ENCODE results near the gene JAG1. TPM values are rescaled to one million over a fixed set of nuclear protein-coding genes. Genes with fewer than 3 reads are reported as not detected.
"Not testable (repeated sequence)": the region's sequence is repeated elsewhere in the genome, so short reads cannot be mapped to it uniquely, and the experiment has no call there.

The JAG1 gene
- polyA plus RNA-seq, 1 donor = 29.2 TPM

DNA sequence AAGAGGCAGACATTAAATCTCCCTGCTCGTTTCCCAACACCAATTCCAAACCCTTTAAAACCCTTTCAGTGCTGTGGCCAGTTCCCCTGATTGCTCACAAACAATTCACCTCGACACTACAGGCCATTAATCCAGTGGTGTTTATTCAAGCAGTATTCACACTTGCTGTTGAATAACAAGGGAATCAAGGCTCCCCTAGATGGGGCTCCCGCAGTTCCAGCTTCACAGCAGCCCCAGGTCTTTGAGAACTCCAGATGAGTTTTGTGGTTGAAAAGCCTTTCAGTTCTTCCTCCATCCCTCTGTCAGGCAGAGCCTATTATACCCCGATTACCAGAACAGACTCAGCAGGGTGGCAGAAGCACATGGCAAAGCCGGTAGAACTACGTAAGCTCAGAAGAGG is 36.2 kb downstream of the JAG1 start:
- DNase-seq (ENCODE audit: low read depth) = no peak

DNA sequence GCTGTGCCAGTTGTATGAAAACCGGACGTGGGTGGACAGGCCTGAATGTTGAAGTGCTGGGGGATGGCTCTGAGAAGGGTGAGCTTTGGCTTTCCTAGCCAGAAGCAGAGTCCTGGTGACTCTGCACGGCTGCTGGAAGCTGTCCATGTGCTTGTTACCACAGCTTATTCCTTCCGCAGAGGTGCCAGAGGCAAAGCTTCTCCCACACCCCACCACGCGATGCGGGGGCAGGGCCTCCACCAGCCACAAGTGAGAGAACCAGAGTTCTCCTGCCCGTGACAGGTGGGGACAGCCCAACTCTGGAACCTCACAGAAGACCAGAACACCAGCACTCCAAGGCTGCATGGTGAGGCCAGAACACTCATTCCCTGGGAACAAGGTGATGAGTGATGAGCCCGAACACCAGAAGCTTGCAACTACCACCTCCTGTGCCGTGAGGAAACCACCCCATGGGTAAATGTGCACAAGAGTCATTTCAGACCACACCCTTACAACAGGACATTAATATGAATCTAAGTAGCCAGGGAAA is 36.7 kb downstream of the JAG1 start:
- DNase-seq (ENCODE audit: low read depth) = no peak

DNA sequence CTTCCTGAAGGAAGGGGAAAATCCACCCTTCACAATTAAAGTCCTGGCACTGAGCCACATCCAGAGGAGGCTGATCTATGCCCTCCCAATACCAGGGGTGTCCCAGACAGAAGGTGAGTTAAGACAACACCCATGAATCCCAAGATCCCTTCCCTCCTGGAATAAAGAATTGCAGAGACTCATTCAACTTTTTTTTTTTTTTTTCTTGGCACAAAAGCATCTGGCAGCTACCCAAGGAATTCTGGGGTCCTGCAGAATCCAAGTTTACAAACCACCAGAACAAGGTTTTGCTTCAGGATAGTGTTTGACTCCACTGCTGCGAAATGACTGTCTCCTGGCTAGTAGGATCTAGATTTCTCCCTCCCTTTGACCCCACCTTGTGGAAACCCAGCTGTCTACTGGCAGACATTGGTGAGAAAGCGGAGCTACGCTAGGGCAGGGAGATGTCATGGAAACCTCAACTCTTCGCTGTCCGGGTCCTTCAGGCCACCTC is 37.4 kb downstream of the JAG1 start:
- DNase-seq (ENCODE audit: low read depth) = no peak

DNA sequence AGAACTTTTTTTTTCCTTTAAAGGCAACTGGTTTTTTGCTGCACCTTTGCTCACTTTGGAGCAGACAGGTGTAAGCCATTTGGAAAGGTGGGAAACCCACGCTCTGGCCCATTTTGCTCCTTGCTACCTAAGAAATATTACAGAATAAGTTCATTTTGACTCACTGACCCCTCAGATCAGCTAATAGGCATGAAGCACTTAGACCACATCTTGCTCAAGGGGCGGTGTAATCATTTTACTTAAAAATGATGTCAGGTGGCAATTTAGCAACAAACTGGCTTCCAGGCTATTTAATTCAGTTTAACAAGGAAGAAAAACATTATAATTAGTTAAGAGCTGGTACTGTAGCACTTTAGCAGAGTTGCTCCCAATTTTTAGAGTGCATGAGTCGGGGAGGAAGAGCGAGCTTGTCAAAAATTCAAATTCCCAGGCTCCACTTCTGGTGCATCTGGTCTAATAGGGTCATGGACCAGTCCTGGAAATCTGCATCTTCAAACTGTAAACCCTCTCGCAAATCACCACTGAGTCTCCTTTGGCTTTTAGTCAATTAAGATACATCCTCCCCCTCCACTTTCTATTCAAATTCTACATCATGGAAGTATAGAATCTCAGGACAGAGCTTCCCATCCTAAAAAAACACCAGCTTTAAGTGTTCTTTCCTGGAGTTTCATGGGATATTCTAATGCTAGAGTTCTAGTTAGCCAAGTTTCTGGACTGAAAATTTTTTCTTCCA is 38.2 kb downstream of the JAG1 start:
- no peak for DNase-seq (ENCODE audit: low read depth)

DNA sequence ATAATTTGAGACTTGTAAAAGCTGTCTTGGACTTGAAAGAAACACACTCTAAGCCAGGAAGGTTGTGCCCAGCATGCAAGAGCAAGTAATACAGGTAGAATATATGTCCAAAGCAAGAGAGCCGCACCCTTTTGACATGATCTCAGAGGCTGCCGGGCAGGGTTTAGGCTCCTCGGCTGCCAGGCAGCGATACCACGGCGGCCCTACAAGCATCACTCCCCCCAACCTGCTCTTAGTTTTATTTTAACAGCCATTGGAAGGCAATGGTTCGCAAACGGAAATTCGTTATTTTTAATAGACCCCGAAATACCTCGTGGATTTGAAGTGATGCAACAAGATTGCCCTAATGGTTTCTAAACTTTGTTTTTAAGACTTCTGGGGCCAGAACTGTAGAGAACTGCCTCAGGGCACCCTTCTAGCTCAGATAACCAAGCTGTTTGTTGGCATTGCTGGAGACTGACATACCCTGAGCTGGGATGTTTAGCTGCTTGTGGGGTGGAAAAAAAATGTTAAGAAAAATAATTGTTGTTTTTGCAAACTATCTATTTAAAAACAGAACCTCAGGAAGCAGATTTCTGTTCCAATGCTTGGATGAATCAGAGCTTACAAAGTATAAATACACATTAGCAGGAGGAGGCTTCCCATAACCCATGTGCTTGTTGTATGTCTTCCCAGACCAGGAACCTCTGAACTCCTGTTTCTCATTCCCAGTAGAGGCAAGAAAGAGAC is 39.0 kb downstream of the JAG1 start:
- no peak for DNase-seq (ENCODE audit: low read depth)

DNA sequence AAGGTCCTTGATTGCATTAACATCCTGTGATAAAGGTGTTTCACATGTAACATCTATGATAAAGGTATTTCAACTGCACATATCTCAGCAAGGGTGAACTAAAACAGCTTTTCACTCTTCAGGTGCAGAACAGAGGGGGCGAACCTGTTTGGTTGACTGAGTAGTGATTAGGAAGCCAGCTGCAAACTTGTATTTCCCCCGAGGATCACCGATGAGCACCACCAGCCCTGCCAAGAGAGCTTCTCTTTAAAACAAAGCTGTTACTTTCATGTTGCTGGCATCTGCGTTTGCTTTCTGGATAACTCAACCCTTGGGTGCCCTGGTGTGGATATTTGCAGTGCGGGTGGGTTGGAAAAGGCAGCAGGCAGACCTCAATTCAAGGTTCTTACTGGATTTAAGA is 39.6 kb downstream of the JAG1 start:
- DNase-seq (ENCODE audit: low read depth) = no peak

DNA sequence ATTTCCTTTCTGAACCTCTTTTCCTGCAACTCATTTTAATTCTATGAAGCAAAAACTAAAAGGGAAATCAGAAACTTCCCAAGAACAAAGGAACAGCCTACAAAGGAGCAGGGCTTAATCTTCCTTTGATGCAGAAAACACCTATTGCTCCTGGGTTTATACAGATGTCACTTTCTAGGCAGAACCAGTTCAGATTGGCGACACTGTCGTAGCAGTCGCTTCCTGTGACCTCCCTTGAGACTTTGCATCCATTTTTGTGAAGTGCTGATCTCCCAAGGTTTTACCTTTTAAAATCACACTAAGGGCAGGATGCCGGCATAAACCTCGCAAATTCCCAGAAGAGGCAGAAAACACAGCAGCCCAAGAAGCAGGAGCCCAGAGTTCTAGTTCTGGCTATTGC is 40.1 kb downstream of the JAG1 start:
- DNase-seq (ENCODE audit: low read depth) = no peak

DNA sequence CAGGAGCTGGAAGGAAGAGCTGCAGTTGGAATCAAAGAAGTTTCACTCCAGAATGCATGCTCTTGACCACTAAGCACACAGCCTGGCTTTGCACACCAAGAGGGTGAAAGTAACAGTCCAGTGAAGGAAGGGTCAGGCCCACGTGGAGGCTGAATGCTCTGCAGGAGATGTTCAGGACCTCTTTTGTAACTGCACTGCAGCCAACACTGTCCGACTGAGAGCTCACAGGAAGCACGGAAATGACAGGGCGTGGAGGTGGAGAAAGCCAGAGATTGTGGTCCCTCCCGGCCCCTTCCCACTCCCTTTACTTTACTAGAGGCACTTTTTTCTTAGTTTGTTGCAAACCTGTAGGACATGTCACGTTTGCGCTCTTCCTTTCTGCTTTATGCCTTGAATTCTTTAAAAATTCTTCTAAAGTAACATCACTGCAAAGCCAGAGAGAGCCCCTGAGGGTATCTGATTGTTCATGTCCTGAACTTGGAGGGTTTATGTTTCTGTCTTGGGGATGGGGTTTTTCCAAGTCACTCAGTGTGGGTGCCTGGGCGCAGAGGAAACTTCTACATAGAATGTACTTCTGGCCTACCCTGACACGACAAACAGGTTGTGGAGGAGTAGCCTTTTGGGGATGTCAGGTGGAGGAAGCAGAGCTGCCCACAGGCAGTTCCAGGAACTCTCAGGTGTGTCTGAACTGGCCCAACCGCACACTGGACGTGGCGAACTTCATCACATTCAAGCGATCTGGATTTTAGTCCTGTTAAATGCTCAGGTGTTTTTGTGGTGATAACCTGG is 40.9 kb downstream of the JAG1 start:
- DNase-seq (ENCODE audit: low read depth) = no peak

DNA sequence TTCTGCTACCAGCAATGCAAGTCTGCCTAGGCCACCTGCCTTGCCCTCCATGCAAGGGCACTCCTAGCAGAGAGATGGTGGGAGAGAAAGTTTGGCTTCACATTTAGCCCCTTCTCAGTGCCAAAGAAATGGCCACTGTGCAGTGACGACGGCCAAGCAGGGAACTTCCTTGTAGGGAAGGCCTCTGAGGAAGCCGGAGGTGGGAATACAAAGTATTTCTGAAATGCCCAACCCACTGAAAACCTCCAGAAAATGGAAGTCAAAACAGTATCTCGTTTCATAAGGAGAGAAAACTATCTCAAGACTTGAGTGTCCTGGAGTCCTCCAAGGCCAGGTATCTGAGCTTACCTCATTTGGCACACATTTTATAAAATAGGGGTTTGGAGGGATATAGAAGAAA is 42.7 kb downstream of the JAG1 start:
- DNase-seq (ENCODE audit: low read depth) = no peak

DNA sequence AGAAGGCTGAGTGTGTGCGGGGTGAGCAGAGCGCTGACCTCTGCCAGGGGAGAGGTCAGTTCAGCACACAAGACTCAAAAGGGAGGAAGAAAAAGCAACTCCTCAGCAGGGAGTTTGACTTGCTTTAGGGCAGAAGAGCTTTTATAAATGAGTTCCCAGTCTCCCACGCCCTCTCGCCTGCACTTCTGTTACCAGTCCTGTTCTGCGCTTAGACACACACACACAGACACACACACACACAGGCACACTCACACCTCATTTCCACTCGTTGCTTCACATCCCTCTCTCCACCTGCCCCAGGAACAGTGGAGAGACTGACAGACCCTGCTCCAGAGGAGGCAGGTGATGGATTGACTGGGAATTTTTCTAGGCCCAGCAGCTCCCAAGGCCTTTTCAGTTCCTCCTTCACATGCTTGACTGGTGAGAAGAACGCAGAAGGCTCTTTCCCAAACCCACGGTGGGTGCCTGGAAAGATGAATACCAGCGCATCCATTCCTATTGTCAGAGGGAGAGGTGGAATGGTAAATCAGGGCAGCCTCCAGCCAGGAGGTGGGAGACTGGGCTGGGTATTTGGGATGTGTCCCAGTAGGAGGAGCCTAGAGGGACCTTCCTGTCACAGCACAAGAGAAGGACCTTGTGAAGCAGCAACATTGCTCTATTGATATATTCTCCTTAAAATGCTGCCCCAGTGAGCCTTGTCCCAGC is 43.7 kb downstream of the JAG1 start:
- no peak for DNase-seq (ENCODE audit: low read depth)

DNA sequence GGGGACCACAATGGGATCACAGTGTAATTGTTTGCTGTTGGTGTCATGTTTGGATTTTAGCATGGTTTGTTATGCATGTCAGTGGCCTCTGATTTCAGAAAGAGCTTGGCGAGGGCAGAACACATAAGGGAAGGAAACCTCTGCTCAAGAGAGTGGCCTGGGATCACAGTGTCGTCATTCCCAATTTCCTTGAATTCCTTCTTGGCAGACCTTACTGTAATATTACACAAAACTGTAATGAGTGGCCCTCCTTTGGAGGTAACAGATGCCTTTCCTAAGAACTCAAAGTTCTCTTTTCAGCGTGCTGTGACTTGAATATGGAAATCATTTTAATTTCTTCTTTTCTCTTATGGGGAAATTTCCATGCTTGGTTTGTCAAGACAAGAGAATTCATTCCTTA is 46.9 kb downstream of the JAG1 start:
- no peak for DNase-seq (ENCODE audit: low read depth)

DNA sequence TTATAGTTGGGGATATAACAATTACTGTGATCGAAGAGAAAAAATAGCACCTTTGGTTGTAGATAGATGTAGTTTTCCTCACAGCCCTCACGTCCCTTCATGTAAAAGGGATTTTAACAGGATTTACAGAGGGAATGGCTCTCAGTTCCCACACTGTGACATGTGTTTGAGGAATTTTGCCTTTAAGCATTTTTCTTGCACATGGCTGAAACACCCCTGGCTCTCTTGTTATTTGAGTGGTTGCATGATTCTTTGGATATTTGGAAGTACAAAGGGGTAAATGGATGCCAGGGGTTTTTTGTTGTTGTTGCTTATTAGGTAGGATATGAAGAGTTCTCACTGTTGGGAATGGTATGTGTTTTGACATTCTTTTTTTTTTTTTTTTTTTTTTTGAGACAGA is 48.2 kb downstream of the JAG1 start:
- no peak for DNase-seq (ENCODE audit: low read depth)

DNA sequence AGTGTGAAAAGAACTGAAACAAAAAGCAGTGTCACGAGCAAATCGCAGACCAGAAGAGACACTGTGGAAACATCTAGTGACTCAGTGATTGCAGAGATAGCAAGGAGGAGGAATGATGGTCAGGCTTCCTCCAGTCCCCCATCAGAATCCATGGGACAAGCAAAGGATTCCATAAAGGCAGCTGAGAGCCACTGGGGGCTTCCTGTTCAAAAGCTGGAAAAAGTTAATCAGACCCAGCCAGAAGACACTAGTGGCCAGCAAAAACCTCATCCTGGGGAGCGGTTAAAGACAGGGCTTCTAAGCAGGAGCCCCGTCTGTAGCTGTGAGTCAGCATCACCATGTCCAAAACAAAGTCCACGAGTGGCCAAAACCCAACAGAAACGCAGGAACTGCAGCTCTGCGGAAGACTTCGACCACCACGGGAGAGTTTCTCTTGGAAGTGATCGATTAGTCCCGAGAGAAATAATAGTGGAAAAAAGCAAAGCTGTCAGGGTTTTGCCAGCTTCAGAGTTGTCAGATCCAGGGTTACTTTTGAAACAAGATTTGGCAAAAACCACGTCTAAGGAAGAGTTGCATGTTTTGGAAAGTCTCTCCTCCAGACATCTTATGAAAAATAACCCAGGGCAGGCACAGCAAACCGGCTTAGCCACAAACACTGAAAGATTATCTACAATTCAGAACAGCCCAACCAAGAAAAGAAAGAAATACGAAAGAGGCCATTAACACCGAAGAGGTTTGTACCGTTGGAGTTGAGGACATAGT is 51.0 kb downstream of the JAG1 start:
- DNase-seq (ENCODE audit: low read depth) = no peak

DNA sequence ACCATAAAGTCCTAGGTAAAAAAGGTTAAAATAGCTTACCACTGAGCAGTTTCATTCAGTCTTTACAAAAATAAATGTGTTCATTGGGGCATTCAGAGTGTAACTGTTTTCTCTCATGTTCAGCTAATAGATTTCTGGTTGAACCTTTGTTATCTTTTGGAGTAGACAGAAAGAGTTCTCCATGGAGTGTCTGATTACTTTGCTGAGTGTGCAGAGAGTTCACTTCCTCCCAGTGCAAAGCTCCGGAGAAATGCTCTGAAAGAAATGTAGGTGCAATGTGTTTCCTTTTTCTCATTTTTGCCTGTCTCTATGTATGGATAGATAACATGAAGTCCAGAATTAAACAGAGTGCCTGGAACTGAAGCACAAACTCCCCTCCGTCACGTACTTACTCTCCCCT is 52.6 kb downstream of the JAG1 start:
- no peak for DNase-seq (ENCODE audit: low read depth)

DNA sequence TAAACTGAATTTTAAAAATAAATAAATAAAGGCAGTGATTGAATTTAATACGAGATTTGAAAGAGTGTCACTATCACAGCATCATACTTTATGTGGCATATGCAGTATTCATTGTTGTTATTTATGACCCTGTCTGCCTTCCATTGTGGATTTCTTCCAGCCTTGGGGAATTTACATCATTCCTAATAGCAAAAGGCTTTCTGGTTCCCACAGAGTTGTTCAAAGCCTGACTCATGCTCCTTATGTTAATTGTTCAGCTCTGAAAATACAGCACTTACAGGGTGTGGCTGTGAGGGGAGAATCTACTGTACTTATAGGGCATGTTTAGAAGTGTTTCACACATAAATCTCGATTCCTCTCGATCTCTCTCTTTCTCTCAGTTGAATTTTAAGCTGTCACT is 54.4 kb downstream of the JAG1 start:
- DNase-seq (ENCODE audit: low read depth) = no peak

DNA sequence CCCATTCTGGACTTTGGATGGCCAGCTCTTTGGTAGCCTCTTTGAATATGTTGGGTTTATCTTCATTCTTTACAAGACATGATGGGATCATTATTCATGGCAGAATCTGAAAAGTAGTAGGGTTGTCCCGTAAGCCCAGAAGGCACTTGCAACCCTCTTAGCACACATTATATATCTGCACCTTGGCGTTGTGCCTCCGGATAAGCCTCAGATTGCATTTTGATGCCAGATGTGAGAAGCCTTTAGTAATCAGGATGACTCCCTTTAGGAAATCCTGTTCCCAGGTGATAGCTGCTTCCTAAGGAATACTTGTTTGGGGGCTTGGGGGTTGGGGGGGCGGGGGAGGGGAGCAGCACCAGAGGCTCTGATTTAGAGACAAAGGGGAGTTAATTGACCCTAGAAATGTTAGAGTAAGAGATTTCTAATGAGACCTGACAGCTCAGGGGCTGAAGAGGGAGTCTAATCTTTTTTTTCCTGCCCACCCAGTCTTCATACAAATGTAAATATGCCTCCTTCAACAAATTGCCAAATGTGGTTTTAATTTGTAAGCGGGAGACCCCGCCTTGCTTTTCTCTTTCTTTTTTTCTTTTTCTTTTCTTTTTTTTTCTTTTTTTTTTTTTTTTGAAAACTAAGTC is 55.1 kb downstream of the JAG1 start:
- no peak for DNase-seq (ENCODE audit: low read depth)

DNA sequence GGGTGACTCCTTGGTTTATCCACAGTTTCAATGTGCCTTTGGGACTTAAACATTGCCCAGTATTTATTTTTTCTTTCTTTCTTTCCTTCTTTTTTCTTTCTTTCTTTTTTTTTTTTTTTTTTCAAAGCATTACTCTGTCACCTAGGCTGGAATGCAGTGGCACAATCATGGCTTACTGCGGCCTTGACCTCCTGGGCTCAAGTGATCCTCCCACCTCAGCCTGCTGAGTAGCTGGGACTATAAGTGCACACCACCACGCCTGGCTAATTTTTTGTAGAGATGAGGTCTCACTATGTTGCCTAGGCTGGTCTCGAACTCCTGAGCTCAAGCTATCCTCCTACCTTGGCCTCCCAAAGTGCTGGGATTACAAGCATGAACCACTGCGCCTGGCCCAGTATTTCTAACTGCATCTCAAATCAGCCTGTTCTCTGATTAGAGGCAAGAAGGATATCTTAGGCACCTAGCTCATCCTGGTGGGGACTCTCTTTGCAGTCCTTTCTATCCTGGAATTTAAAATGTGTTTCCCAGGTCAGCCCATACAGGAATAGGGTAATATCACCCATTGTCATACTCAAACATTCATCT is 56.2 kb downstream of the JAG1 start:
- not testable (repeated sequence) for DNase-seq (ENCODE audit: low read depth)

DNA sequence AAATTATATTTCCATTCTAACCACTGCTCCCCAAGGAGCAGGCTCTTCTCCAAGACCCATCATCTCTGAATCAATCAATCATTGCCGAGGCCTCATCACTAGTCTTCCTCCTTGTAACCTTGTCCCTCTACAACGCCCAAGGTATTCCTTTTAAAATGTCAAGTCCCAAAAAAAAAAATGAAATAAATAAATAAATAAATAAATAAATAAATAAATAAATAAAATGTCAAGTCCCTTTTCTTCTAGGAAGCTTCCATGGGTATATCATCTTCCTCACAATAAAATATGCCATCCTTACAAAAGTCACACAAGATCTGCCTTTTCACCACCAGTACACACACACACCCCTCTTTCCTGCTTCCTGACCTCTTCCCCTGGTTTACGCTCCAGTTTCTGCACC is 57.6 kb downstream of the JAG1 start:
- no peak for DNase-seq (ENCODE audit: low read depth)

DNA sequence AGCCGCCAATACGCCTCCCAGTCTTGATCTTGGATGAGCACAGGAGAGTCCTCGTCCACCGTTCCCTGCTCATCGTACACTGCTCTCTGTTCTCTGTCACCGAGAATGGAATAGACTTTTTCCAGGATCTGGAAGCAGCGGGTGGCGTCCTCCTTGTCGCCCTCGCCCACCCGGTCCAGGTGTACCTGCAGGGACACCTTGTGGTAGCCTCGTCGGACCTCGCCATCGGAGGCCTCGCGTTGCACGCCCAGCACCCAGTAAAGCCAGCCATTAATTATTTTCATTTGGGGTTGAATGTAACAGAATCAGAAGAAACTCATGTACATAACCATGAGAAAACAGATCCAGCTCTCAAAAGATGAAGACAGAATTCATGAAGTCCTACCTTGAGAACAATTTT is 59.9 kb downstream of the JAG1 start:
- DNase-seq (ENCODE audit: low read depth) = no peak

DNA sequence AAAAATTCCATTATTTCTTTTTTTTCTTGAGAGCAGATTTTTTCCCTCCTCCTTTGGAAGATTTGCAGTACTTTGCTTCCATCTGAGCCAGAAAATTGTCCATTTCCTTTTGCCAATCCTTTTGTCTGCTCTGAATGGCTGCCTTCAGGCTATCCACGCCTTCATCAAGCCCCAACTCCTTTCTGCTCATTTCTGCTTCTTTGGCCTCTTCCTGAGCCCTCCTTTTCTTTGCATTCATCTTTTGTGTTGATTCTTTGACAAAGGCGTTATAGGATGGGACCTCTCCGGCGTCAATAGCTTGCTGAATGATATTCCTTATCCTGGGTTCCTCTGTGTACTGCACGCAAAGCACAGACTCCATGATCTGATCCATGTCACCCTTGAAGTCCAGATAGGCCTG is 60.4 kb downstream of the JAG1 start:
- not testable (repeated sequence) for DNase-seq (ENCODE audit: low read depth)

All from forelimb muscle (tissue), 1 donor.